ENCODE measurements around the gene DYNC1LI1.

The DYNC1LI1 gene

GRCh38 chr3:32488474-32489008 is 82.1 kb downstream of the DYNC1LI1 start:
- Histone ChIP-seq H3K27me3 (ENCODE audit: insufficient read depth, low read length) (no peaks in the 10 kb centered on the region), H3K36me3 (ENCODE audit: insufficient read depth, low read length) (peaks cover 29% of the 10 kb centered on the region), H2AFZ (ENCODE audit: low read depth, low read length) (no peak overlapping the region)

GRCh38 chr3:32487781-32488473 is 82.7 kb downstream of the DYNC1LI1 start:
- H3K27me3 ChIP-seq (ENCODE audit: insufficient read depth, low read length), result no peaks in the 10 kb centered on the region
- peaks cover 2% of the 10 kb centered on the region for H3K9me3 ChIP-seq (ENCODE audit: low read length)
- no peak overlapping the region for H2AFZ ChIP-seq (ENCODE audit: low read depth, low read length)
- H3K36me3 ChIP-seq (ENCODE audit: insufficient read depth, low read length), result peaks cover 34% of the 10 kb centered on the region
- peaks cover 2% of the 10 kb centered on the region for H3K4me1 ChIP-seq (ENCODE audit: insufficient read depth, low read length)
- no peak overlapping the region for H3K4me3 ChIP-seq (ENCODE audit: low read length)

More at GRCh38 chr3:32488474-32489008, 82.1 kb downstream of the DYNC1LI1 start:
- peaks cover 2% of the 10 kb centered on the region for H3K9me3 ChIP-seq (ENCODE audit: low read length)
- no peak overlapping the region for H3K4me3 ChIP-seq (ENCODE audit: low read length)
- peaks cover 2% of the 10 kb centered on the region for H3K4me1 ChIP-seq (ENCODE audit: insufficient read depth, low read length)

GRCh38 chr3:32484436-32484835 is 86.2 kb downstream of the DYNC1LI1 start:
- H3K9me3 ChIP-seq (ENCODE audit: low read length), result peaks cover 2% of the 10 kb centered on the region
- no peaks in the 10 kb centered on the region for H3K27me3 ChIP-seq (ENCODE audit: insufficient read depth, low read length)
- no peak overlapping the region for H3K4me3 ChIP-seq (ENCODE audit: low read length)
- peaks cover 42% of the 10 kb centered on the region for H3K36me3 ChIP-seq (ENCODE audit: insufficient read depth, low read length)
- no peak overlapping the region for H2AFZ ChIP-seq (ENCODE audit: low read depth, low read length)
- no peaks in the 10 kb centered on the region for H3K4me1 ChIP-seq (ENCODE audit: insufficient read depth, low read length)

DNA sequence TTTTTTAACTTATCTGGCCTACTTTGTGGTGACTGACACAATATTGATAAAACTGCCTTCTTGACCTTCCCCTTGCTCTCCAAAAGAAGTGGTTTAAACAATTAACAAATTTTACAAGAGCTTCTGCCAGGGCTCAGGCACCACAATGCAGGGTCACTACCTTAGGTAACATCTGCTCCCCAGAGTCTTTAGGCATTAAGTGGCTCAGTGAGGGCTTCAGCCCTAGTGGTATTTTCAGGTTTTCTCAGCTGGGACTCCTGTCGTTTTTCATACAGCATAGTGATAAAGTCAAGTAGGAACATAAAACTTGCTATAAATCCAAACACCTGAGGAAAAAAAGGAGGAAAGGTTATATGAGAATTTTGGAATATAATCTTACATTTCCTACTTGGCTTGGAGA is 86.9 kb downstream of the DYNC1LI1 start:
- Histone ChIP-seq H3K27me3 (ENCODE audit: insufficient read depth, low read length) (no peaks in the 10 kb centered on the region), H3K4me1 (ENCODE audit: insufficient read depth, low read length) (no peaks in the 10 kb centered on the region), H3K36me3 (ENCODE audit: insufficient read depth, low read length) (peaks cover 45% of the 10 kb centered on the region), H3K9me3 (ENCODE audit: low read length) (peaks cover 4% of the 10 kb centered on the region), H3K4me3 (ENCODE audit: low read length) (no peak overlapping the region), H2AFZ (ENCODE audit: low read depth, low read length) (no peak overlapping the region)

DNA sequence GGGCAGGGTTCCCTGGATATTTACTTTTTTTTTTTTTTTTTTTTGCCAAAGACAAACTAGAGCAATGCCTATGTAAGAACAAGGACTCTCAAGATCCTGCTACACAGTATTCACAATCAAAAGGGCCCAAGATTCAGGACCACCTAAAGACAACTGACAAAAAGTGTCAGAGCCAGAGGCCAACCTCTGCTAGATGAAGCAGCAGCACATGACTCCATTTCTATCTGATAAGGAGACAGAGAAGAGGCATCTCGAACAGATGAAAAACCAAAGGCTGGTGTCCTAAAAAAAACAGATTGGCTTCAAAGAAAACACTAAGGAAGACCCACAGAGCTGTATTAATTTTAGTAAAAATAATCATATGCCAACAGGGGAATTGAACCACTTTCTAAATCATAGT is 88.0 kb downstream of the DYNC1LI1 start:
- Histone ChIP-seq H3K36me3 (ENCODE audit: insufficient read depth, low read length) (peaks cover 43% of the 10 kb centered on the region), H3K4me1 (ENCODE audit: insufficient read depth, low read length) (no peaks in the 10 kb centered on the region), H3K4me3 (ENCODE audit: low read length) (no peak overlapping the region), H2AFZ (ENCODE audit: low read depth, low read length) (no peak overlapping the region), H3K9me3 (ENCODE audit: low read length) (peaks cover 4% of the 10 kb centered on the region), H3K27me3 (ENCODE audit: insufficient read depth, low read length) (no peaks in the 10 kb centered on the region)

- no peak overlapping the region for H2AFZ ChIP-seq (ENCODE audit: low read depth, low read length)
- H3K4me1 ChIP-seq (ENCODE audit: insufficient read depth, low read length), result no peaks in the 10 kb centered on the region
- H3K36me3 ChIP-seq (ENCODE audit: insufficient read depth, low read length), result peaks cover 38% of the 10 kb centered on the region
- H3K27me3 ChIP-seq (ENCODE audit: insufficient read depth, low read length), result no peaks in the 10 kb centered on the region
- H3K9me3 ChIP-seq (ENCODE audit: low read length), result peaks cover 4% of the 10 kb centered on the region
- no peak overlapping the region for H3K4me3 ChIP-seq (ENCODE audit: low read length)
Observed at GRCh38 chr3:32481791-32482631, 88.6 kb downstream of the DYNC1LI1 start.

DNA sequence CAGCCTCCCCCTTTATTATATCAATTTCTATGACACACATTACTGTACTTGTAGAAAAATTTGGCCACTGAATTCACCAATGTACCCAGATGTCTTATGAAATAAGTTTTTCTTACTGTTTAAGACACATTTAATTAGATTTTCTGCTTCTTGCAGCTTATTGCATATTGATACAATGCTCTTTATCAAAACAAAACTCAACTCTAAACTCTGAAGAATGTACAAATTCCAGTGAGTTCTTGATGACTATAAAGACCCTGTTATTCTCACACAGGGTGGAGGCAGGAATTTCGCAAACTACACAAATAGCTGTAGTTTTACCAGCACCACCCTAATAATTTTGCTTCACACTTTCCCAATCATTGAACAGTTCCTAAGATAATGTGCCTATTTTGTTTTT is 90.1 kb downstream of the DYNC1LI1 start:
- Histone ChIP-seq H2AFZ (ENCODE audit: low read depth, low read length) (no peak overlapping the region), H3K4me1 (ENCODE audit: insufficient read depth, low read length) (no peaks in the 10 kb centered on the region), H3K9me3 (ENCODE audit: low read length) (peaks cover 2% of the 10 kb centered on the region), H3K27me3 (ENCODE audit: insufficient read depth, low read length) (no peaks in the 10 kb centered on the region), H3K36me3 (ENCODE audit: insufficient read depth, low read length) (peaks cover 33% of the 10 kb centered on the region), H3K4me3 (ENCODE audit: low read length) (no peak overlapping the region)
